Testis (tissue), 2 donors: ENCODE data around the gene RALGPS2.

Experiments
- POLR2A ChIP-seq: fragments of 450-650 bp; IDR thresholded peaks from one replicate; pipeline ENCODE4 v1.6.1; 2017; ENCODE audit warnings: antibody characterized with exemption, mild to moderate bottlenecking, moderate library complexity
- TF ChIP-seq, protein P1 (sequence below), 3 experiments: fragments of 450-650 bp in 2 of 3; fragments of 200-600 bp in 1 of 3; sonication (generic) in 1 of 3; IDR thresholded peaks; one replicate each; pipeline ENCODE4 v1.5.1; 2016 to 2019; ENCODE audit warnings: antibody characterized with exemption in 3 of 3, mild to moderate bottlenecking in 2 of 3, moderate library complexity in 1 of 3

DNA sequence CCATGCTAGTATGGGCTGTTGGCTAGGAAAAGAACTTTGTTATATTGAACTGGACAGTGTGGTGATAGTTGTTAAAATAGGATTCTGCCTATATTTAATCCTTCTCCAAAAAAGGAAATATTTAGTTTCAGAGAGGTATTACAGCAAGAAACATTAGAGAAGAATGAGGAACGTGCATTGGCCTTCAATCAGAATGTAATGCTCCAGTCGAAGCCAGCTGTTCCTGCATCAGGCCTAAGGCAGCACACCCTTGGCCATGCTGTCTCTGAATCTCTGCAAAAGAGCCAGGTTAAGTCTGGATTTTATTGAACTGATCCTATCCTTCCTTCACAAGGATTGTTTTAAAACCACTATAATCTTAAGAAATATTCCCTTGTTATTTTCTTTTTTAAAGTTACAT is 35.3 kb upstream of the RALGPS2 start:
- TF ChIP-seq, protein P1, sequence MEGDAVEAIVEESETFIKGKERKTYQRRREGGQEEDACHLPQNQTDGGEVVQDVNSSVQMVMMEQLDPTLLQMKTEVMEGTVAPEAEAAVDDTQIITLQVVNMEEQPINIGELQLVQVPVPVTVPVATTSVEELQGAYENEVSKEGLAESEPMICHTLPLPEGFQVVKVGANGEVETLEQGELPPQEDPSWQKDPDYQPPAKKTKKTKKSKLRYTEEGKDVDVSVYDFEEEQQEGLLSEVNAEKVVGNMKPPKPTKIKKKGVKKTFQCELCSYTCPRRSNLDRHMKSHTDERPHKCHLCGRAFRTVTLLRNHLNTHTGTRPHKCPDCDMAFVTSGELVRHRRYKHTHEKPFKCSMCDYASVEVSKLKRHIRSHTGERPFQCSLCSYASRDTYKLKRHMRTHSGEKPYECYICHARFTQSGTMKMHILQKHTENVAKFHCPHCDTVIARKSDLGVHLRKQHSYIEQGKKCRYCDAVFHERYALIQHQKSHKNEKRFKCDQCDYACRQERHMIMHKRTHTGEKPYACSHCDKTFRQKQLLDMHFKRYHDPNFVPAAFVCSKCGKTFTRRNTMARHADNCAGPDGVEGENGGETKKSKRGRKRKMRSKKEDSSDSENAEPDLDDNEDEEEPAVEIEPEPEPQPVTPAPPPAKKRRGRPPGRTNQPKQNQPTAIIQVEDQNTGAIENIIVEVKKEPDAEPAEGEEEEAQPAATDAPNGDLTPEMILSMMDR (IDR thresholded peaks at IDR 0.05) = no peak
- no peak for TF ChIP-seq POLR2A
